Stimulated activated CD4-positive, alpha-beta T cell treated with anti-CD3 and anti-CD28 coated beads, Interleukin-4, amount 100 ng/mL, for 4 hours (primary cell): ENCODE measurements around the gene PDSS2.
"Not testable (repeated sequence)": the region's sequence is repeated elsewhere in the genome, so short reads cannot be mapped to it uniquely, and the experiment has no call there.

Experiments used
- DNase-seq, 2 experiments: peaks; one replicate each; pipeline ENCODE4 v3.0.0-alpha.2; 2020

The PDSS2 gene

GRCh38 chr6:107152638-107153430 is 306.5 kb downstream of the PDSS2 start:
- DNase-seq = no peak

GRCh38 chr6:107144666-107145065 is 314.7 kb downstream of the PDSS2 start:
- DNase-seq = no peak

GRCh38 chr6:107144014-107144413 is 315.4 kb downstream of the PDSS2 start:
- no peak for DNase-seq

- no peak for DNase-seq
Observed at GRCh38 chr6:107140581-107140980, 318.8 kb downstream of the PDSS2 start.

GRCh38 chr6:107136324-107136723 is 323.0 kb downstream of the PDSS2 start:
- DNase-seq = not testable (repeated sequence)

GRCh38 chr6:107135048-107135680 is 324.2 kb downstream of the PDSS2 start:
- DNase-seq = not testable (repeated sequence)

GRCh38 chr6:107132330-107132954 is 326.9 kb downstream of the PDSS2 start:
- peak in 1 of 2 experiments; percentile 8 for DNase-seq

- no peak for DNase-seq
Observed at GRCh38 chr6:107129370-107129925, 329.9 kb downstream of the PDSS2 start.

GRCh38 chr6:107128577-107128976 is 330.8 kb downstream of the PDSS2 start:
- DNase-seq = no peak

GRCh38 chr6:107128175-107128574 is 331.2 kb downstream of the PDSS2 start:
- DNase-seq = no peak

- DNase-seq = no peak
Observed at GRCh38 chr6:107125771-107126170, 333.6 kb downstream of the PDSS2 start.

- DNase-seq = no peak
Observed at GRCh38 chr6:107124934-107125348, 334.4 kb downstream of the PDSS2 start.

- no peak for DNase-seq
Observed at GRCh38 chr6:107123501-107123900, 335.9 kb downstream of the PDSS2 start.

- DNase-seq = no peak
Observed at GRCh38 chr6:107122748-107123147, 336.6 kb downstream of the PDSS2 start.

GRCh38 chr6:107121964-107122495 is 337.3 kb downstream of the PDSS2 start:
- DNase-seq = no peak

GRCh38 chr6:107121266-107121665 is 338.1 kb downstream of the PDSS2 start:
- no peak for DNase-seq

GRCh38 chr6:107120404-107120803 is 339.0 kb downstream of the PDSS2 start:
- no peak for DNase-seq

- DNase-seq = no peak
Observed at GRCh38 chr6:107118976-107119375, 340.4 kb downstream of the PDSS2 start.

- DNase-seq = not testable (repeated sequence)
Observed at GRCh38 chr6:107118540-107118939, 340.8 kb downstream of the PDSS2 start.

GRCh38 chr6:107116931-107117330 is 342.4 kb downstream of the PDSS2 start:
- DNase-seq = no peak

- DNase-seq = peak; percentile 5 to 9
Observed at GRCh38 chr6:107116328-107116892, 343.0 kb downstream of the PDSS2 start.

GRCh38 chr6:107115695-107116327 is 343.6 kb downstream of the PDSS2 start:
- peak; percentile 30 to 39 for DNase-seq
